Measurements from ENCODE around the gene CELSR1.

DNA sequence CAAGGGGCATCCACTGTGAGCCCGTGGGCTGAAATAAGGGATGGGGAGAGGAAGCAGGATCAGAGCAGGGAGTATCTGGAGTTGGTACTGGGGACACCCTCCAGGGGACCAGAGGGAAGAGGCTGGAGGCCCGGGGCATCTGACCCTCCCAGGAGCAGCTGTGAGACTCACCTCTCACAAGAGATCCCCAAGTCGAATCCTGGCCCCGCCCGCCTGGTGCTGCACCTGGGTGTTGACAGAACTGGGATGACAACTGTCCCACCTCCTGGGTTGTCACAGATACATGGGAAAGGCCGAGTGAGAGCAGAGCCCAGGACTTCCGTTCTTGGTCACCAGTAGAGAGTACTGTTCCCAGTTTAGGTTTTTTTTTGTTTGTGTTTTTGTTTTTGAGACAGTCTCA, 78.9 kb downstream of the CELSR1 start:
- TF ChIP-seq, protein P1, sequence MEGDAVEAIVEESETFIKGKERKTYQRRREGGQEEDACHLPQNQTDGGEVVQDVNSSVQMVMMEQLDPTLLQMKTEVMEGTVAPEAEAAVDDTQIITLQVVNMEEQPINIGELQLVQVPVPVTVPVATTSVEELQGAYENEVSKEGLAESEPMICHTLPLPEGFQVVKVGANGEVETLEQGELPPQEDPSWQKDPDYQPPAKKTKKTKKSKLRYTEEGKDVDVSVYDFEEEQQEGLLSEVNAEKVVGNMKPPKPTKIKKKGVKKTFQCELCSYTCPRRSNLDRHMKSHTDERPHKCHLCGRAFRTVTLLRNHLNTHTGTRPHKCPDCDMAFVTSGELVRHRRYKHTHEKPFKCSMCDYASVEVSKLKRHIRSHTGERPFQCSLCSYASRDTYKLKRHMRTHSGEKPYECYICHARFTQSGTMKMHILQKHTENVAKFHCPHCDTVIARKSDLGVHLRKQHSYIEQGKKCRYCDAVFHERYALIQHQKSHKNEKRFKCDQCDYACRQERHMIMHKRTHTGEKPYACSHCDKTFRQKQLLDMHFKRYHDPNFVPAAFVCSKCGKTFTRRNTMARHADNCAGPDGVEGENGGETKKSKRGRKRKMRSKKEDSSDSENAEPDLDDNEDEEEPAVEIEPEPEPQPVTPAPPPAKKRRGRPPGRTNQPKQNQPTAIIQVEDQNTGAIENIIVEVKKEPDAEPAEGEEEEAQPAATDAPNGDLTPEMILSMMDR (IDR thresholded peaks at IDR 0.05; ENCODE audit: low read depth, low read length) = no peak
- TF ChIP-seq EZH2phosphoT487 (IDR thresholded peaks at IDR 0.05; ENCODE audit: low read depth) = no peak

Measured in OCI-LY3 (cell line).